ENCODE data around the gene LCLAT1.

LCLAT1 gene
- total RNA-seq = 12.5 to 29.3 (median 22.5) reads per million in 4 experiments

GRCh38 chr2:30447149-30448045 lies at the start of gene LCLAT1:
LCLAT1 (plus strand) TSS chr2:30447246; CDS start chr2:30525591, 78,345 bp downstream.
- peak; percentile 84 for DNase-seq

GRCh38 chr2:30398084-30398873 lies 48.8 kb upstream of the LCLAT1 start:
- no peak for DNase-seq

- no peak for DNase-seq
These were observed 46.7 kb upstream of the LCLAT1 start for GRCh38 chr2:30400151-30400954.

DNA sequence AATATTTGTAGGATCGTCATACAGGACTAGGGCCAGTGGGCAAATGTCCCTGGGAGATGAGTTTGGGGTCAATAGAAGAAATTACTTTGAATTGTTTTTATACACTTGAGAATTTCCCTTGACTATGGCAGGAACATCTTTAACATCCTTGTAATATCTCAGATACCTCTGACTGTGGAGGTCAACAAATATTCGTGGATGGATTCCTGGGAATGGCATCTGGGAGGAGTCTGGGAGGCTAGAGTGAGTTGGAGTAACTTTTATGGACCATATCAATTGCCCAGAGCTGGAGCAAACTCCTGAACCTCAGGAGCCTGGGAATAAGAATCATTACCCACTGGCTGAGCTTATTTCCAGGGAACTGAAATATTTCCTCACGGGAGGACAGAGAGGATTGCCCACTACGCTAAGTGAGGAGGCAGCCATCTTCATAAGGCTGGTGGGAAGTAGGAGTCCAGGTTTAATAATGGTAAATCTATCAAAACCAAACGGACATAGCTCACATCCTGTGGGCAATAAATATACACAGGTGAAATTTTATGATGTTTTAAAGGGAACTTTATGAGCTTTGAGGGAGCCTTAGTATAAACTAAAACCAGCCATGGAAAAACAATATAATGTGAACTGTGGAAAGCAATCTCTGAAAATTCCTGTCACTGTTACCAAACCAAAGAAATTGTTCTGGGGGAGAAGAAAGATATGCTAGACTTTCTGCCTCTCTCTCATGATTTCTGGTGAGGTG lies 44.4 kb upstream of the LCLAT1 start:
- DNase-seq = no peak

DNA sequence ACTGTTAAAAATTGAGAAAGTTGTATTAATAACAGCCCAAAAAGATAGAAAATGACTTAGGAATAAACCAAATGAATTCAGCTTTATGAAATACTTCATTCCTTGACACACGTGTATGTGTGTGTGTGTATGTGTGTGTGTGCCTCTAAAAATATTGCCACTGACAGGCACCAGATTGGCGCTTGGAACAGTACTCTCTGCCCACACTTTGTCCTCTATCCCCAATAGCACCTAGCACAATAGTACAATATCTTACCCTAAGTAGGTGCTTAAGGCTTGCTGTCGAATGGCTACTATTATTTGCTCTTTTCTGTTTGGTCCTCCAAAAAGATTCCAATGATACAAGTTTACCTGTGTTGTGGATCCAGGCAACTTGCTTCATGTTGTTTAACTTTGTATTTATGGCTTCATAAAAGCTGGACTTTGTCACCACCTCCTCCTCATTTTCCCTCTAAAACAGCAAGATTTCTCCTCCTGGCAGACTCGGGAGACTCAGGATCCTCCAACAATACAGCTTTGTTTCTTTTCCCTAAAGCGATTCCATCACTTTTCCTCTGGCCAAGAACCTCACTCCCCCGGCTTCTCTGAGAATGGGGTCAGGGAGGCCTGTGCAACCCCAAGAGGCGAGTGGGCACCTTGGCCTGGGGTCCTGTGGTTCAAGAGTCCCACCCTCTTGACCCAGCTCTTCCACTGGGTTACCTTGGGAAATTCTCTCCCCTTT lies 43.3 kb upstream of the LCLAT1 start:
- DNase-seq = no peak

- no peak for DNase-seq
These were observed 42.5 kb upstream of the LCLAT1 start for GRCh38 chr2:30404319-30405259.

- DNase-seq = no peak
These were observed 41.8 kb upstream of the LCLAT1 start for GRCh38 chr2:30405260-30405605.

GRCh38 chr2:30406853-30407252 lies 40.2 kb upstream of the LCLAT1 start:
- no peak for DNase-seq

DNA sequence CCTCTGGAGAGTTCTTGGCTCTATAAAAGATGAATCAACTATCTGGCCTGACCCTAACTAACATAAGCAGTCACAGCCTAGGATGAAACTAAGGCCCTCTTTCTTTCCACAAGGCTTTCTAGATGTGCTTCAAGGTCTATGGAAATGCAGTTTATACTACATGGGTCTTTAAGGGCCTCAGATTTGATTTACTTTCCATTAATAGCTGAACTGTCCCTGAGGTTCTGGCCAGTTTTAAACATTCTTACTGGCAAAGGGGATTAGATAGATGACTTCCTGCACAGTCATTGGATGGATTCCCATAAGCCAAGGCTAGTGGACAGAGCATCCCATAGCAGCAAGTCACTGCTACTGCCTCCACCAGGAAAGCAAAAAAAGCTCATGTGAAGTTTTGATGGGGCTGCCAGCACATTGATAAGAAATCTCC lies 38.1 kb upstream of the LCLAT1 start:
- DNase-seq = no peak

DNA sequence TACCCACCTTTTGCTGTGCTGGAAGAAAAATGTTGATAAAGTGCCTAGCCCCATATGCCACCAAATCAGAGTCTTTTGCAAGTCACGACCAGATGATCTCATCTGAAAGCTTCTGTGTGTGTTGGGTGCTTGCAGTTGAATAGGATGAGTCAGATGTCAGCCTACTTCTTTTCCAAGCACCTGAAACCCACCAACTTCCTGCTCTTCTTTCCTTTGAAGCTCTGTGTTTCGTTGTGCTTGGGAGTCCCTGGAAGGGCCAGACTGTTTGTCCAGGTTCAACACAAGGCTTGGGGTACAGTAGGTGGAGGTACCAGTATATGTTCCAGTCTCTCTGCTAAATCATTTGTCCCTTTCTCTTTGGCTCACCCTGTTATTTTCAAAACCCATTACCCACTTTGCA lies 36.8 kb upstream of the LCLAT1 start:
- DNase-seq = no peak

DNA sequence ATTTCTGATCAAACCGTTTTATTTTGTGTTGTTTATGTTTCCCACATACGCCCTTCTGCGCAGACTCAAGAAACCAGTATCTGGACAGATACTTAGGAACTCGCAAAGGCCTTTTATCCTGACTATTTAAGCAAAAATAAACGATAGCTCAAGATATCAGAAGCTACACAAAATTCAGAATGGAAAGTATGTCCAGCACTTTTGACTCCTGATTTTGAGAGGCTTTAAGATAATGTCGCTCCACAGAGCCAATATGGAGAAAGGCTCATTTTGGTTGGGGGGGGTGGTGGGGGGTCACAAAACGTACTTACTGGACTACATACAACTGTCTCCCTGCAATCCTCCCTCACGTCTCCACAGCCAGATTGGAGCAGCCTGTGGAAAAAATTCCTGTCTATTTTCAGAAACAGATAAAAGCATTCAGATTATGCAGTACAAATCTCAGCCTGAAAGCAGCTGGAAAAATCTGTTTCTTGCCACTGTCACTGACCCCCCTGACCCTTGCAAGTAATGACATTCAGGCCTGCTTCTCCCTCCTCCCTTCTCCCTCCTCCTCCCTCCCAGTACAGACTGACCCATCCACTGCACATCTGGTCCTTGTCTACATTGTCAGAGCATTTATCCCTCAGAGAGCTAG lies 34.9 kb upstream of the LCLAT1 start:
- no peak for DNase-seq

DNA sequence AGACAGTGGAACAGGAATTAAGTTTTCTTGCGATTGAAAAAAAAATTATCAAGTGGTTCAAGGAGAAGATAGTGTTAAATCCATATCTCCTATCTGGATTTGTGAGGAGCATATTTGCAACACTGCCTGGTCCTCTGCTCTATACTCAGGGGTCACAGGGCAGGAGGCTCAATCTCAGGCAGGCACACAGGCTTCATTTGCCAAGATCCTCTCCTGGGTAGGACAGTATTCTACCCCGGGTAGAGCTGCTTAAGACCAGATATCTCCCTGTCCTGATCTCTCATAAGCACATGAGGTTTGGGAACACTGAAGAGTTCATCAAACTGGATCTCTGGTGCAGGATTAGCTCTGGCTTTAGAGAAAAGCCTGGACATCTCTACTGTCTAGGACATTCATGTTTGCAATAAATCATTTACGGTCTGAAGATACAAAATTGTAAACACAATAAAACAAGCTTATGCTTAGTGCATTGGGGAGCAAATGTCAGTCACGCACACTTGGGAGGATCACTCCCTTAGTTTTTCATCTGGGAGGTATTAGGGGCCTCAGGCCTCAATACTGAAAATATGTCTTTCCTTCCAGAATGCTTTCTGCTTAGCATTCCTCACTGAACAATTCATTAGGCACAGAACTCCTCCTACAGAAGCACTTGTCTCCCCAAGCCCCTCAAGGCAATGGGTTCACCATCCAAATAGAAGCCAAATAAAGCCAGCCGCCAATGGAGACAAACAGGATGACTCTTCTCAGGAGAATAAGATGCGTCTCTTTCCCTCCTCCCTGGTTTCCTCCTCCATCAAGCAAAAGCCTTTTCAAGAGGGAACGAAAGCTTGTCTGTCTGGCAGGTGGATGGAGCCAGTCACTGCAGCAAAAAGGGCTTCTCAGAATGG lies 34.1 kb upstream of the LCLAT1 start:
- DNase-seq = no peak

DNA sequence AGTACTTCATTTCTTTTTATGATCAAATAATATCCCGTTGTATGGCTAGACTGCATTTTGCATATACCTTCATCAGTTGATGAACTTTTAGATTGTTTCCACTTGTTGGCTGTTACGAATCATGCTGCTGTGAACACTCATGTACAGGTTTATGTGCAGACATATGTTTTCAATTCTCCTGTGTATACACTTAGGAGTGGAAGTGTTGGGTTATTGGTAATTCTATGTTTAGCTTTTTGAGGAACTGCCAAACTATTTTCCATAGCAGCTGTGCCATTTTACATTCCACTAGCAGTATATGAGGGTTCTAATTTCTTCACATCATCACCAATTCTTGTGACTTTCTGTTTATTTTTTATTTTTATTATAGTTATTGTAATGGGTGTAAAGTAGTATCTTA lies 32.1 kb upstream of the LCLAT1 start:
- no peak for DNase-seq

- no peak for DNase-seq
These were observed 29.8 kb upstream of the LCLAT1 start for GRCh38 chr2:30417253-30417652.

DNA sequence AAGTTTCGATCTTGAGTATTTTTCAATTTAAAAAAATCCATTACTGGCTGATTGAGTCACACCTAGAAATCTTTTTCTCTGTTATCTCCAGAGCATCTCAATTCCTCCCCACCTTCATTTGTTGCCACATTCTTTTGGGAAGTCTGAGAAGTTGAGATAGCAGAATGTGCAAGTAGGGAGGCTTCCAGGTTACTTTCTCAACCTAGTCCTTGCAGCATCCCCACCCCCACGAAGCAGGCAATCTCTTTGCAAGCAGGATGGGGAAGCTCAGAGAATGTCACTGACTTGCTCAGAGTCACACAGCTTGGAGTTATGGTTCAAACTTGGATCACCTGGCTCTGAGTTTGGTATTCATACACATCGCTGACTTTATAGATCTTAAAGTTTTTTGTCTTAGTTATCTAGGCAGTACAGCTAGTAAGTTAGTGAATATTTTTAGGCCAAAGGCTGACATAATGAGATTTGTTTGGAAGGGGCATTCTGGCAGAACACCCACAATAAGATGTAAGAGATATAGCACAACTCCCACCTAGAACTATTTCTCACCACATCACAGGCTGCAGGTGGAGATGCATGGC lies 25.9 kb upstream of the LCLAT1 start:
- DNase-seq = no peak

GRCh38 chr2:30421604-30422443 lies 25.2 kb upstream of the LCLAT1 start:
- DNase-seq = peak; percentile 10

DNA sequence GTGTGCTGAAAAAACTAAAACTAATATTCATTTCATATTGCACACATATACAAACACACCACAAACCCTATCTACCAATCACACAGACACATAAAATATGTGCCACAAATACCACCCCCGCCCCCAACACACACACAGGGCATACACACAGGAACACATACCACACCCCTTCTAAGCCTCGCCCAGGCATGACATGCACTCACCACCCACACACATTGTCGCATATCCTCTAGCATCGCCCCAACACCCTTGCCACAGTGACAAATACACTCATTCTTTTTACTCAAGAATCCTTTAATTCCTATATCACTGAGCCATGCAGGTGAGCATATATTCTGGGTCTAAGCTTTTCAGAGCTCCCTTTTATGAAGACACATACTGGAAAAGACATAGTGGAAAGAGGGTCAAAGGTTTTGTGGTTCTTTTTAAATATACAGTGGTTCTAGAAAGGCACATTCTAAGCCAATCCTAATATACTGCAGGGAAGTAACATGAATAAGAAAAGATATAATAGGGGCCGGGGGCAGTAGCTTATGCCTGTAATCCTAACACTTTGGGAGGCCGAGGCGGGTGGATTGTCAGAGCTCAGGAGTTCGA lies 24.5 kb upstream of the LCLAT1 start:
- DNase-seq = peak; percentile 42

Measured in effector CD8-positive, alpha-beta T cell (primary cell).